ENCODE results near the gene PLEKHA4. TPM values are rescaled to one million over a fixed set of nuclear protein-coding genes. Genes with fewer than 3 reads are reported as not detected.

Gene PLEKHA4
- total RNA-seq, 1 donor from 2014 or later: 1.4 TPM

GRCh38 chr19:48830965-48831364 is 37.5 kb downstream of the PLEKHA4 start:
- intact Hi-C loops (cut with micrococcal nuclease): no loop called here

GRCh38 chr19:48830088-48830487 is 38.3 kb downstream of the PLEKHA4 start:
- intact Hi-C loops (cut with micrococcal nuclease): no loop called here

GRCh38 chr19:48826606-48827020 is 41.8 kb downstream of the PLEKHA4 start:
- intact Hi-C loops (cut with micrococcal nuclease): no loop called here

GRCh38 chr19:48822514-48822913 is 45.9 kb downstream of the PLEKHA4 start:
- intact Hi-C loops (cut with micrococcal nuclease): no loop called here

GRCh38 chr19:48821633-48822032 is 46.8 kb downstream of the PLEKHA4 start:
- intact Hi-C loops (cut with micrococcal nuclease): no loop called here

- intact Hi-C loops (cut with micrococcal nuclease): no loop called here
Measured at GRCh38 chr19:48819366-48819816, 49.0 kb downstream of the PLEKHA4 start.

- intact Hi-C loops (cut with micrococcal nuclease): no loop called here
Measured at GRCh38 chr19:48818234-48818820, 50.1 kb downstream of the PLEKHA4 start.

GRCh38 chr19:48817585-48818124 is 50.8 kb downstream of the PLEKHA4 start:
- intact Hi-C loops (cut with micrococcal nuclease): no loop called here

GRCh38 chr19:48815870-48816501 is 52.4 kb downstream of the PLEKHA4 start:
- intact Hi-C loops (cut with micrococcal nuclease): no loop called here

GRCh38 chr19:48814895-48815294 is 53.5 kb downstream of the PLEKHA4 start:
- intact Hi-C loops (cut with micrococcal nuclease): no loop called here

- intact Hi-C loops (cut with micrococcal nuclease): no loop called here
Measured at GRCh38 chr19:48813123-48813913, 55.1 kb downstream of the PLEKHA4 start.

- intact Hi-C loops (cut with micrococcal nuclease): no loop called here
Measured at GRCh38 chr19:48812094-48812929, 56.1 kb downstream of the PLEKHA4 start.

- intact Hi-C loops (cut with micrococcal nuclease): no loop called here
Measured at GRCh38 chr19:48810151-48810550, 58.3 kb downstream of the PLEKHA4 start.

GRCh38 chr19:48807590-48808308 is 60.7 kb downstream of the PLEKHA4 start:
- intact Hi-C loops (cut with micrococcal nuclease): no loop called here

- intact Hi-C loops (cut with micrococcal nuclease): no loop called here
Measured at GRCh38 chr19:48806818-48807589, 61.4 kb downstream of the PLEKHA4 start.

GRCh38 chr19:48806518-48806817 is 61.9 kb downstream of the PLEKHA4 start:
- intact Hi-C loops (cut with micrococcal nuclease): no loop called here

- intact Hi-C loops (cut with micrococcal nuclease): no loop called here
Measured at GRCh38 chr19:48805452-48805851, 63.0 kb downstream of the PLEKHA4 start.

GRCh38 chr19:48804496-48804895 is 63.9 kb downstream of the PLEKHA4 start:
- intact Hi-C loops (cut with micrococcal nuclease): no loop called here

- intact Hi-C loops (cut with micrococcal nuclease): no loop called here
Measured at GRCh38 chr19:48802623-48803022, 65.8 kb downstream of the PLEKHA4 start.
